Natural killer cell treated with Interleukin-12 subunit alpha and Interleukin-12 subunit beta and Interleukin-15 and Interleukin-18, amount 100 ng/mL, for 72 hours (primary cell): ENCODE data around the gene SPRY1. TPM values are rescaled to one million over a fixed set of nuclear protein-coding genes. Genes with fewer than 3 reads are reported as not detected.

Experiments used
- ATAC-seq, 2 donors: fragments of 150-1000 bp; cut with Tn5 transposase in 1 of 2; sonication (Bioruptor Pico), chemical (Tn5 transposase) in 1 of 2; 2 replicates each; pipeline ENCODE4 v1.10.0; 2021
- DNase-seq: peaks from one replicate; pipeline ENCODE4 v3.0.0; 2022; ENCODE audit warnings: low spot score
- H3K27ac Mint-ChIP-seq, 2 donors: 1 replicate in 1 of 2; 2 replicates in 1 of 2; pipeline ENCODE4 v1.8.0; 2022; ENCODE audit warnings: mixed read lengths in 2 of 2, mild to moderate bottlenecking in 1 of 2, moderate library complexity in 1 of 2
- H3K27me3 Mint-ChIP-seq, 2 donors: 1 replicate in 1 of 2; 2 replicates in 1 of 2; pipeline ENCODE4 v1.8.0; 2022; ENCODE audit warnings: mixed read lengths in 2 of 2
- H3K36me3 Mint-ChIP-seq: one replicate; pipeline ENCODE4 v1.8.0; 2022; ENCODE audit warnings: mixed read lengths
- H3K4me1 Mint-ChIP-seq, 2 donors: 1 replicate in 1 of 2; 2 replicates in 1 of 2; pipeline ENCODE4 v1.8.0; 2022; ENCODE audit warnings: low read depth in 2 of 2, mixed read lengths in 2 of 2, mild to moderate bottlenecking in 1 of 2
- H3K4me3 Mint-ChIP-seq: one replicate; pipeline ENCODE4 v1.8.0; 2022; ENCODE audit warnings: mixed read lengths
- H3K9me3 Mint-ChIP-seq: 2 replicates; pipeline ENCODE4 v1.8.0; 2022; ENCODE audit warnings: mixed read lengths
- total RNA-seq, 2 donors: library from RNA; stranded (reverse); gene quantifications; one replicate each; pipeline ENCODE4 v1.2.3, GENCODE V29; 2022

SPRY1 gene
- total RNA-seq, 2 donors from 2014 or later: 1.7 to 4.2 TPM

- no peak for DNase-seq
- no peaks in the 10 kb centered on the region for H3K27me3 Mint-ChIP-seq
- peaks cover 12 to 24% of the 10 kb centered on the region in 2 donors for H3K4me1 Mint-ChIP-seq
- peak overlapping the region; percentile 68 for H3K4me3 Mint-ChIP-seq
- no peaks in the 10 kb centered on the region for H3K36me3 Mint-ChIP-seq
- no peaks in the 10 kb centered on the region for H3K9me3 Mint-ChIP-seq
- ATAC-seq: no peak
- H3K27ac Mint-ChIP-seq: peak overlapping the region; percentile 73 to 75
Observed at GRCh38 chr4:123421937-123422781, 25.6 kb downstream of the SPRY1 start.

DNA sequence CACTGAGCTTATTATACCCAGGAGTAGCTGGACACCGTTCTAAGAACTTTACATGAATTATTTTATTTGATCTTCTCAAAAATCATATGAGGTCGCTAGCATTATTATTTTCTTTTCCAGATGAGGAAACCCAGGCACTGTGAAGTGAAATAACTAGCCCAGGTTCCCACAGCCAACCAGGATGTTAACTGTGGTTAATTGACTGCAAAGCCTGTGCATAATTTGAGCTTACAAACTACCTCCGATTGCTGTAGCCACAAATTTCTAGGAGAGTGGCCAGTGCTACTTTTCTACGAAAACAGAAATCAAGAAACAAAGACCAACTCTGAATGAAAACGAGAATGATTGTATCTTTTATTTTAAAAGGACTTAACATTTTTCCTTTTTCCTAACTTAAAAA, 27.2 kb downstream of the SPRY1 start:
- DNase-seq (no peak), ATAC-seq (peak in 1 of 2 donors; percentile 73)
- peak overlapping the region; percentile 8 to 75 for H3K27ac Mint-ChIP-seq
- peaks cover 8% of the 10 kb centered on the region for H3K36me3 Mint-ChIP-seq
- peaks cover 3% of the 10 kb centered on the region for H3K9me3 Mint-ChIP-seq
- peaks cover 6 to 16% of the 10 kb centered on the region in 2 donors for H3K4me1 Mint-ChIP-seq
- peak overlapping the region; percentile 49 for H3K4me3 Mint-ChIP-seq
- no peaks in the 10 kb centered on the region for H3K27me3 Mint-ChIP-seq

GRCh38 chr4:123427951-123428350, 31.4 kb downstream of the SPRY1 start:
- Mint-ChIP-seq H3K9me3 (peaks cover 3% of the 10 kb centered on the region), H3K27me3 (no peaks in the 10 kb centered on the region), H3K27ac (no peak overlapping the region), H3K4me1 (peaks cover 6 to 8% of the 10 kb centered on the region in 2 donors), H3K4me3 (no peak overlapping the region), H3K36me3 (peaks cover 8% of the 10 kb centered on the region)
- DNase-seq (no peak), ATAC-seq (no peak)

DNA sequence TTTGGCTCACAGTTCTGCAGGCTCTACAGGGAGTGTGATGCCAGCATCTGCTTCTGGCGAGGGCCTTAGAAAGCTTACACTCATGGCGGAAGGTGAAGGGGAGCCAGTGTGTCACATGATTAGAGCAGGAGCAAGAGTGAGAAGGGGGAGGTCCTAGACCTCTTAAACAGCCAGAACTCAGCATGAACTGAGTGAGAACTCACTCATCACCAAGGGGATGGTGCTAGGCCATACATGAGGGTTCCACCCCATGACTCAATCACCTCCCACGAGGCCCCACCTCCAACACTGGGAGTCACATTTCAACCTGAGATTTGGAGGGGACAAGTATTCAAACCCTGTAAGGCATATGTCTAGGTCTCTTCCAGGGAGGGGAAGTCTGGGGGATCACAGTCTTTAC, 33.4 kb downstream of the SPRY1 start:
- no peaks in the 10 kb centered on the region for H3K27me3 Mint-ChIP-seq
- DNase-seq: no peak
- H3K9me3 Mint-ChIP-seq: peaks cover 3% of the 10 kb centered on the region
- H3K27ac Mint-ChIP-seq: no peak overlapping the region
- H3K36me3 Mint-ChIP-seq: peaks cover 8% of the 10 kb centered on the region
- H3K4me3 Mint-ChIP-seq: no peak overlapping the region
- ATAC-seq: no peak
- H3K4me1 Mint-ChIP-seq: no peaks in the 10 kb centered on the region

- H3K27ac Mint-ChIP-seq: no peak overlapping the region
- no peak for DNase-seq
- H3K4me1 Mint-ChIP-seq: no peaks in the 10 kb centered on the region
- H3K4me3 Mint-ChIP-seq: no peak overlapping the region
- ATAC-seq: no peak
- H3K27me3 Mint-ChIP-seq: no peaks in the 10 kb centered on the region
- H3K9me3 Mint-ChIP-seq: peaks cover 3% of the 10 kb centered on the region
- peaks cover 8% of the 10 kb centered on the region for H3K36me3 Mint-ChIP-seq
Observed at GRCh38 chr4:123430501-123430900, 33.9 kb downstream of the SPRY1 start.

- H3K27me3 Mint-ChIP-seq: no peaks in the 10 kb centered on the region
- no peaks in the 10 kb centered on the region for H3K36me3 Mint-ChIP-seq
- H3K27ac Mint-ChIP-seq: no peak overlapping the region
- no peaks in the 10 kb centered on the region for H3K4me1 Mint-ChIP-seq
- DNase-seq: no peak
- no peak for ATAC-seq
- H3K9me3 Mint-ChIP-seq: no peaks in the 10 kb centered on the region
- H3K4me3 Mint-ChIP-seq: no peak overlapping the region
Observed at GRCh38 chr4:123433573-123433972, 37.0 kb downstream of the SPRY1 start.

DNA sequence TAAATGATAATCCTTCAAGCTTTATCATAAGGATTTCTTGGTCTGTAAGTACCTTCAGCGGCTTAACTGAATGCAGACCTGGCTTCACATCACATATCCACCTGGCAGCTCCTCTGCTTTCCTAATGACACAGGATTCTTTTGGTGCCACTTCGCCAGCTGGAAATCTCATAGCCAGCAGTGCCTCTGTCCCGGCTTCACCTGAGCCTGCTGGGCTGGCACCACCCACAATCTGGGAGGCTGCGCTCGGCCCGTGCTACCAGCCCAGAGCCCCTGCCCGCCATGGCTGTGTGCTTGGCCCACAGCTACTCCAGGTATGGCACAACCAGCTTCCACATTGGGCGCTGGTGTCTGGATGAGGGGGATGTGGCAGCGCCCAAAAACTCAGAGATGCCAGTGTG, 37.4 kb downstream of the SPRY1 start:
- DNase-seq (no peak), ATAC-seq (no peak)
- H3K36me3 Mint-ChIP-seq: no peaks in the 10 kb centered on the region
- no peaks in the 10 kb centered on the region for H3K9me3 Mint-ChIP-seq
- H3K4me1 Mint-ChIP-seq: no peaks in the 10 kb centered on the region
- no peaks in the 10 kb centered on the region for H3K27me3 Mint-ChIP-seq
- H3K27ac Mint-ChIP-seq: no peak overlapping the region
- no peak overlapping the region for H3K4me3 Mint-ChIP-seq

DNA sequence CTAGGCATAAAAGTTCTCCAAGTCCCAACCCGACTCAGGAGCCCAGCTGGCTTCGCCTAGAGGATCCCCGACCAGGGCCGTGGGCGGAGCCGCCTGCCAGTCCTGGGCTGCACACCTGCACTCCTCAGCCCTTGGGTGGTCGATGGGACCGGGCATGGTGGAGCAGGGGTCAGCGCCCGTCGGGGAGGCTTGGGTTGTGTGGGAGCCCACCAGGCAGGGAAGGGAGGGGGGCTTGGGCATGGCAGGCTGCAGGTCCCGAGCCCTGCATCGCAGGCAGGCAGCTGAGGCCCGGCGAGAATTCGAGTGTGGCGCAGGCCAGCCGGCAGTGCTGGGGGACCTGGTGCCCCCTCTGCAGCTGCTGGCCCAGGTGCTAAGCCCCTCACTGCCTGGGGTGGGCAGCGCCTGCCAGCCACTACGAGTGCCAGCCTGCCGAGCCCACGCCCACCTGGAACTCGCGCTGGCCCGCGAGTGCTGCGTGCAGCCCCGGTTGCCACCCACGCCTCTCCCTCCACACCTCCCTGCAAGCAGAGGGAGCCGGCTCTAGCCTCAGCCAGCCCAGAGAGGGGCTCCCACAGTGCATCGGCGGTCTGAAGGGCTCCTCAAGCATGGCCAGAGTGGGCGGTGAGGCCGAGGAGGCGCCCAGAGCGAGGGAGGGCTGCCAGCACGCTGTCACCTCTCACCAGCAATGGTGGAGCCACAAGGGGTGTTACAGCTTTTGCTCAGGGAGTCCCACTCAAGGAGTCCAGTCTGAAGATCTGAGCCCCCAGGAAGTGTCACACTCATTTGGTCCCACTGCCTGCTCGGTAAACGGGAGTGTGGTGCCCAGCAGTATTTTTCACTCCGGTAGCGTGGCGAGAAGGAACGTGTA, 38.9 kb downstream of the SPRY1 start:
- DNase-seq (no peak), ATAC-seq (peak in 1 of 2 donors; percentile 48)
- no peaks in the 10 kb centered on the region for H3K9me3 Mint-ChIP-seq
- H3K27ac Mint-ChIP-seq: no peak overlapping the region
- H3K4me1 Mint-ChIP-seq: no peaks in the 10 kb centered on the region
- H3K27me3 Mint-ChIP-seq: no peaks in the 10 kb centered on the region
- H3K36me3 Mint-ChIP-seq: no peaks in the 10 kb centered on the region
- H3K4me3 Mint-ChIP-seq: no peak overlapping the region

- Mint-ChIP-seq H3K4me3 (no peak overlapping the region), H3K9me3 (no peaks in the 10 kb centered on the region), H3K27me3 (no peaks in the 10 kb centered on the region), H3K36me3 (no peaks in the 10 kb centered on the region), H3K4me1 (no peaks in the 10 kb centered on the region), H3K27ac (no peak overlapping the region)
- ATAC-seq: no peak
- DNase-seq: no peak
Observed at GRCh38 chr4:123438031-123438430, 41.4 kb downstream of the SPRY1 start.

- H3K4me1 Mint-ChIP-seq: peaks cover 16 to 19% of the 10 kb centered on the region in 2 donors
- H3K4me3 Mint-ChIP-seq: peak overlapping the region; percentile 71
- H3K36me3 Mint-ChIP-seq: no peaks in the 10 kb centered on the region
- peak overlapping the region; percentile 39 to 60 for H3K27ac Mint-ChIP-seq
- DNase-seq: no peak
- H3K27me3 Mint-ChIP-seq: no peaks in the 10 kb centered on the region
- no peaks in the 10 kb centered on the region for H3K9me3 Mint-ChIP-seq
- ATAC-seq: peak; percentile 64 to 66
Observed at GRCh38 chr4:123443401-123444289, 47.0 kb downstream of the SPRY1 start.

DNA sequence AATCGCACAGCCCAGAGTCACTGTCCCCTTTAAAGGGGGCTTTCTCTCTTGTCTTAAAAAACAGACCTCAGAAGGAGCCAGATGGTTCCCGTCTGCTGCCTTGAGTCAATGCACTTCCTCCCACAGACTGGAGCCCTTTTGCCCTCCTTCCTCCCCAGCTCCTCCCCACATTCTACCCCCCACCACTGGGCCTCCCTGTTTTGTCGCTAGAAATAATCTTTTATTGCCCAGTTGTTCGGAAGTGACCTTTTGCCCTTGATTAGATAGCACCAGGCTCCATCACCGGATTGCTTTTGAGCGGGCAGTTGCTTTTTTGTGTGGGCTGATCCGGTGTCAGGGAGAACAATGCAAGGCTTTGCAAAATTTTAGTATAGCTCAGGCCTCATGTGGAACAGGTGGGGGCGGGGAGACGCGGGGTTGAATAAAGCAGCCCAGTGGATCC, 47.7 kb downstream of the SPRY1 start:
- Mint-ChIP-seq H3K27me3 (no peaks in the 10 kb centered on the region), H3K9me3 (no peaks in the 10 kb centered on the region), H3K27ac (peak overlapping the region in 1 of 2 donors; percentile 39), H3K4me3 (peak overlapping the region; percentile 71), H3K4me1 (peaks cover 17 to 21% of the 10 kb centered on the region in 2 donors), H3K36me3 (no peaks in the 10 kb centered on the region)
- no peak for DNase-seq
- peak; percentile 70 to 77 for ATAC-seq

DNA sequence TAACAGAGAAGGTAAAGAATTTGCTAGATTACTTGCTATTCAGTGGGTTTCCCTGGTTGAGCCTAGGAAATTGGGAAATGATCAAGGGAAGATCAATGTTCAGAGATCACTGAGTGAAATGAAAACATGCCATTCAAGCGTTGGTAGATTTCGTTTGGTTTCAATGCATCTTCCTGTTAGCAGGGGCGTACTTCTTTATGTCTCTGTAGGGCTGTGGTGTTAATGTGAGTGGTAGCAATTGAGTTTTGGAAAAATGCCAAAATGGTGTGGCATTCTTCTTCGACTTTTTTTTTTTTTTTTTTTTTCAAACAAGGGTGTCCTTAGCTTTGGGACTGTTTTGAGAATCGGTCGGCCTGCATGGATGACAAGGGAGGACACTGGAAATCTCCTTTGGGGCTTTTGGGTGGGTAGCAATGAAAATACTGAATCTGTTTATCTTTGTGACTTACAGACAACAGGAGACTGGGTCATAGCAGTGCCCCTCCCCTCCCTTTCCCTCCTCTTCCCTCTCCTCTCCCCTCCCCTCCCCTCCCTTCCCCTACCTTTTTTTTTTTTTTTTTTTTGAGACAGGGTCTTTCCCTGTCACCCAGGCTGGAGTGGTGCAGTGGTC, 50.4 kb downstream of the SPRY1 start:
- Mint-ChIP-seq H3K9me3 (no peaks in the 10 kb centered on the region), H3K4me1 (peaks cover 27 to 28% of the 10 kb centered on the region in 2 donors), H3K27me3 (no peaks in the 10 kb centered on the region), H3K27ac (no peak overlapping the region), H3K36me3 (no peaks in the 10 kb centered on the region), H3K4me3 (no peak overlapping the region)
- ATAC-seq: no peak
- no peak for DNase-seq

DNA sequence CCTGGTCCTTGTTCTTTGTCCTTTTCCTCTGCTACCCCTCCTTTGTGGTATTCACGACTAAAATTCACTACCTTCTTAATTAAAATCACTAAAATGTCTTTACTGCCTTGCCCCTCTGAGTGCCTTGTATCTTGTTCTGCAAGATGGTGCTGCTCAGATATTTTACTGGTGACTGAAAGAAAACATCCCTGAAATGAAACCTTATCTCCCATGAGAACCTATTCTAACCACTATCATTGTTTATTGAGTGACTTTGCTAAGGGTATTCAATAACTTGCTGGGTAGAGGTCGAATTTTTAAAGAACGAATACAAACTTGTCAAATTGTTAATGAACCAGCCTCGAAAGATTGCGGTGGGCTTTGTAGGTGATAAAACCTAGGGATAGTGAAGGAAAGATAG, 52.8 kb downstream of the SPRY1 start:
- H3K9me3 Mint-ChIP-seq: no peaks in the 10 kb centered on the region

More for the DNA sequence above, 52.8 kb downstream of the SPRY1 start:
- Mint-ChIP-seq H3K4me3 (no peak overlapping the region), H3K27ac (no peak overlapping the region), H3K36me3 (no peaks in the 10 kb centered on the region), H3K27me3 (no peaks in the 10 kb centered on the region), H3K4me1 (peaks cover 14 to 19% of the 10 kb centered on the region in 2 donors)
- DNase-seq: no peak
- ATAC-seq: no peak
